CD1c-positive myeloid dendritic cell (primary cell): Measurements from ENCODE around the gene PCNX4.
"Not testable (repeated sequence)": the region's sequence is repeated elsewhere in the genome, so short reads cannot be mapped to it uniquely, and the experiment has no call there.

ENCODE experiments used
- DNase-seq: peaks from one replicate; pipeline ENCODE4 v3.0.0-alpha.2; 2016; ENCODE audit errors: extremely low spot score

PCNX4 gene

GRCh38 chr14:60091550-60092525, at the start of gene PCNX4:
Gene PCNX4 (plus strand): TSS chr14:60091923. CDS start chr14:60107639, 15,716 bp downstream.
- peak; percentile 99 for DNase-seq

- DNase-seq = not testable (repeated sequence)
These were observed 43.7 kb upstream of the PCNX4 start for GRCh38 chr14:60047976-60048375.

- DNase-seq = no peak
These were observed 40.0 kb upstream of the PCNX4 start for GRCh38 chr14:60051721-60052221.

GRCh38 chr14:60058087-60058486, 33.6 kb upstream of the PCNX4 start:
- DNase-seq = no peak

GRCh38 chr14:60061371-60061770, 30.4 kb upstream of the PCNX4 start:
- DNase-seq = no peak

- DNase-seq = peak; percentile 53
These were observed 27.1 kb upstream of the PCNX4 start for GRCh38 chr14:60064491-60065072.

- DNase-seq = no peak
These were observed 23.8 kb upstream of the PCNX4 start for GRCh38 chr14:60067882-60068281.

- no peak for DNase-seq
These were observed 12.0 kb upstream of the PCNX4 start for GRCh38 chr14:60079723-60080122.

GRCh38 chr14:60085085-60085484, 6.6 kb upstream of the PCNX4 start:
- DNase-seq = no peak

GRCh38 chr14:60085693-60086092, 6.0 kb upstream of the PCNX4 start:
- DNase-seq = no peak

- no peak for DNase-seq
These were observed 4.1 kb upstream of the PCNX4 start for GRCh38 chr14:60087668-60088067.

- no peak for DNase-seq
These were observed 2.5 kb upstream of the PCNX4 start for GRCh38 chr14:60089221-60089620.

GRCh38 chr14:60090864-60091519, 731 bp upstream of the PCNX4 start:
- DNase-seq = peak; percentile 44

GRCh38 chr14:60092526-60092920, 800 bp downstream of the PCNX4 start:
- DNase-seq = peak; percentile 32

GRCh38 chr14:60093080-60093479, 1.4 kb downstream of the PCNX4 start:
- no peak for DNase-seq

- DNase-seq = peak; percentile 18
These were observed 1.9 kb downstream of the PCNX4 start for GRCh38 chr14:60093606-60094005.

GRCh38 chr14:60094306-60094897, 2.7 kb downstream of the PCNX4 start:
- DNase-seq = no peak

GRCh38 chr14:60095231-60095630, 3.5 kb downstream of the PCNX4 start:
- DNase-seq = no peak

GRCh38 chr14:60095781-60096450, 4.2 kb downstream of the PCNX4 start:
- no peak for DNase-seq

GRCh38 chr14:60097974-60098373, 6.3 kb downstream of the PCNX4 start:
- DNase-seq = no peak

GRCh38 chr14:60099855-60100254, 8.1 kb downstream of the PCNX4 start:
- not testable (repeated sequence) for DNase-seq
